Mesendoderm (in vitro differentiated cells): ENCODE data around the gene PRODH.
"Not testable (repeated sequence)": the region's sequence is repeated elsewhere in the genome, so short reads cannot be mapped to it uniquely, and the experiment has no call there.

ENCODE experiments used
- DNase-seq: peaks from one replicate; pipeline ENCODE4 v3.0.0; 2013
- H2AK5ac ChIP-seq: 2 replicates; pipeline ENCODE4 v1.6.1; 2013; ENCODE audit warnings: low read length, inconsistent platforms
- H2BK120ac ChIP-seq: 2 replicates; pipeline ENCODE4 v1.6.1; 2013; ENCODE audit warnings: low read depth, mild to moderate bottlenecking, low read length, moderate library complexity, mixed read lengths
- H2BK15ac ChIP-seq: replicated peaks from 2 replicates; pipeline ENCODE4 v1.6.1; 2013; ENCODE audit warnings: low read depth, mild to moderate bottlenecking, moderate library complexity
- H2BK5ac ChIP-seq: 2 replicates; pipeline ENCODE4 v1.6.1; 2013; ENCODE audit warnings: low read length, inconsistent platforms
- H3K18ac ChIP-seq: 2 replicates; pipeline ENCODE4 v1.6.1; 2013; ENCODE audit warnings: mild to moderate bottlenecking, low read length, mixed read lengths
- H3K23ac ChIP-seq: one replicate; pipeline ENCODE4 v1.6.1; 2013; ENCODE audit warnings: low read length
- H3K27ac ChIP-seq: 2 replicates; pipeline ENCODE4 v1.5.1; 2013; ENCODE audit warnings: low read depth, mild to moderate bottlenecking, inconsistent platforms, low read length, moderate library complexity
- H3K27me3 ChIP-seq: 2 replicates; pipeline ENCODE4 v1.6.1; 2013; ENCODE audit warnings: low read length, control low read depth, mild to moderate bottlenecking, inconsistent platforms; ENCODE audit not compliant: insufficient read depth, poor library complexity
- H3K36me3 ChIP-seq: 2 replicates; pipeline ENCODE4 v1.6.1; 2013; ENCODE audit warnings: low read length, inconsistent platforms; ENCODE audit not compliant: control insufficient read depth, insufficient read depth
- H3K4ac ChIP-seq: one replicate; pipeline ENCODE4 v1.6.1; 2013; ENCODE audit warnings: low read depth, mild to moderate bottlenecking, low read length, moderate library complexity
- H3K4me1 ChIP-seq: 2 replicates; pipeline ENCODE4 v1.6.1; 2013; ENCODE audit warnings: low read depth, low read length, inconsistent platforms; ENCODE audit not compliant: control insufficient read depth
- H3K4me2 ChIP-seq: 2 replicates; pipeline ENCODE4 v1.6.1; 2013; ENCODE audit warnings: low read length
- H3K4me3 ChIP-seq: 2 replicates; pipeline ENCODE4 v1.5.1; 2013; ENCODE audit warnings: mild to moderate bottlenecking, low read length
- H3K56ac ChIP-seq: one replicate; pipeline ENCODE4 v1.6.1; 2013; ENCODE audit warnings: low read length
- H3K79me1 ChIP-seq: 2 replicates; pipeline ENCODE4 v1.6.1; 2013; ENCODE audit warnings: low read length, inconsistent platforms
- H3K79me2 ChIP-seq: 2 replicates; pipeline ENCODE4 v1.6.1; 2013; ENCODE audit warnings: mild to moderate bottlenecking, low read length; ENCODE audit not compliant: control insufficient read depth, insufficient read depth
- H3K9ac ChIP-seq: 2 replicates; pipeline ENCODE4 v1.6.1; 2013; ENCODE audit warnings: low read length, inconsistent platforms
- H4K5ac ChIP-seq: one replicate; pipeline ENCODE4 v1.6.1; 2013; ENCODE audit warnings: low read length
- H4K8ac ChIP-seq: one replicate; pipeline ENCODE4 v1.6.1; 2013; ENCODE audit warnings: low read depth, mild to moderate bottlenecking, control low read depth, low read length, moderate library complexity
- WGBS: extraction: QIAGEN DNeasy Blood & Tissue Kit; methylation state at CpG from one replicate; pipeline ENCODE4 v1.1.7; 2013; ENCODE audit warnings: low lambda C conversion rate, missing lambda C conversion rate; ENCODE audit not compliant: insufficient coverage; ENCODE audit errors: extremely low coverage; 5-methylcytosine and 5-hydroxymethylcytosine counted together

PRODH gene

DNA sequence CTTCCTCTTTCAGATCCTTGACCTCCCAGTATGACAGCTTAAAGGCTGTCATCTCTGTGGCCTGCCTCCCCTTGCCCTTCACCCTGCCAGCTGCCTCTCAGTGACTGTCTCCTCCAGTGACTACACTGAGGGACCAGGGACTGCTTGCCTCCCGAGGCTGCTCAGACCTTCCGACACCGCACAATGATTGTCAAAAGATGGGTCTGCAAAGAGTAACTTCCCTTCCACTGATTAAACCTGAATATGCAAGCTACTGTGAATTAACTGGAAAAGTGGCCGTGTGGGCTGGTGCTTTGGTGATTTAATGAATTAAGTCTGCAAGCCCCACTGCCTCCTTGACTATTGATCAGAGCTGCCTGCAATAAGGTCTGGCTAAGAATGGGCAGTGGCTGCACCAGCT, 51.6 kb downstream of the PRODH start:
- DNase-seq, H3K56ac ChIP-seq, H2BK15ac ChIP-seq, H3K4ac ChIP-seq, H3K18ac ChIP-seq, H4K5ac ChIP-seq, H3K36me3 ChIP-seq, H3K9ac ChIP-seq, H3K4me3 ChIP-seq, H3K27ac ChIP-seq, H4K8ac ChIP-seq, H3K23ac ChIP-seq, H3K4me1 ChIP-seq, H2BK5ac ChIP-seq, H3K4me2 ChIP-seq, H3K79me1 ChIP-seq, H3K79me2 ChIP-seq, H2AK5ac ChIP-seq, H2BK120ac ChIP-seq, H3K27me3 ChIP-seq: not testable (repeated sequence)
- WGBS, result no CpG with 5 or more reads among the region's 4 CpGs

DNA sequence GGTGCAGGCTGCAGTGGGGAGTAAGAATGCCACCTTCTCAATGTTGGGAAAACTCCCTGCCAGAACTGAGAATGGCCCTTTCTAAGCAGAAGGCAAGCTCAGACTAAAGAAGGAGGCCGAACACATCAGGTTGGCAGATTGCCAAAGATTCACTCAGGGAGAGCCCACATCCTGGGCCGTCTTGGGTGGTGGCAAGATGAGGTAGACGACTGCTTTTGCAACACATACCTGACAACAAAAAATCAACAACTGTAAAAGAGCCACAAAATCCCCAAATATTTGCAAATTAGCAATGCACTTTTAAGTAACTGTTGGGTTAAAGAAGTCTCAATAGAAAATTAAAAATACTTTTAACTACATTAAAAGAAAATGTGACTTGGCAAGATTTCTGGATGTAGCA, 54.8 kb downstream of the PRODH start:
- H3K4me1 ChIP-seq, H3K36me3 ChIP-seq: not testable (repeated sequence)
- WGBS, result no CpG with 5 or more reads among the region's 3 CpGs

More for the DNA sequence above, 54.8 kb downstream of the PRODH start:
- not testable (repeated sequence) for H3K79me2 ChIP-seq, H3K9ac ChIP-seq, DNase-seq, H2AK5ac ChIP-seq, H3K79me1 ChIP-seq, H4K8ac ChIP-seq, H4K5ac ChIP-seq, H3K4me2 ChIP-seq, H3K4me3 ChIP-seq, H3K27me3 ChIP-seq, H3K18ac ChIP-seq, H3K56ac ChIP-seq, H3K27ac ChIP-seq, H2BK120ac ChIP-seq, H3K4ac ChIP-seq, H3K23ac ChIP-seq, H2BK5ac ChIP-seq, H2BK15ac ChIP-seq
